NOMO-1 treated with dmso at 0.1 percent for 144 hours (cell line): Measurements from ENCODE around the gene PLTP.
"Not testable (repeated sequence)": the region's sequence is repeated elsewhere in the genome, so short reads cannot be mapped to it uniquely, and the experiment has no call there.

Experiments used
- DNase-seq: peaks from one replicate; lab custom pipeline; 2025; ENCODE audit not compliant: unreplicated experiment; lab: John Stamatoyannopoulos, UW

The PLTP gene

DNA sequence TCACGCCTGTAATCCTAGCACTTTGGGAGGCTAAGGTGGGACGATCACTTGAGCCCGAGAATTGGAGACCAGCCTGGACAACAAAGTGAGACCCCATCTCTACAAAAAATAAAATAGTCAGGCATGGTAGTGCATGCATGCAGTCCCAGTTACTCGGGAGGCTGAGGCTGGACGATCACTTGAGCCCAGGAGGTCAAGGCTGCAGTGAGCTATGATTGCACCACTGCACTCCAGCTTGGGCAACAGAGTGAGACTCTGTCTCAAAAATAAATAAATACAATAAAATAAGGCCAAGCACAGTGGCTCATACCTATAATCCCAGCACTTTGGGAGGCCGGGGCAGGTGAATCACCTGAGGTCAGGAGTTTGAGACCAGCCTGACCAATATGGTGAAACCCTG lies 10.6 kb downstream of the PLTP start:
- not testable (repeated sequence) for DNase-seq

DNA sequence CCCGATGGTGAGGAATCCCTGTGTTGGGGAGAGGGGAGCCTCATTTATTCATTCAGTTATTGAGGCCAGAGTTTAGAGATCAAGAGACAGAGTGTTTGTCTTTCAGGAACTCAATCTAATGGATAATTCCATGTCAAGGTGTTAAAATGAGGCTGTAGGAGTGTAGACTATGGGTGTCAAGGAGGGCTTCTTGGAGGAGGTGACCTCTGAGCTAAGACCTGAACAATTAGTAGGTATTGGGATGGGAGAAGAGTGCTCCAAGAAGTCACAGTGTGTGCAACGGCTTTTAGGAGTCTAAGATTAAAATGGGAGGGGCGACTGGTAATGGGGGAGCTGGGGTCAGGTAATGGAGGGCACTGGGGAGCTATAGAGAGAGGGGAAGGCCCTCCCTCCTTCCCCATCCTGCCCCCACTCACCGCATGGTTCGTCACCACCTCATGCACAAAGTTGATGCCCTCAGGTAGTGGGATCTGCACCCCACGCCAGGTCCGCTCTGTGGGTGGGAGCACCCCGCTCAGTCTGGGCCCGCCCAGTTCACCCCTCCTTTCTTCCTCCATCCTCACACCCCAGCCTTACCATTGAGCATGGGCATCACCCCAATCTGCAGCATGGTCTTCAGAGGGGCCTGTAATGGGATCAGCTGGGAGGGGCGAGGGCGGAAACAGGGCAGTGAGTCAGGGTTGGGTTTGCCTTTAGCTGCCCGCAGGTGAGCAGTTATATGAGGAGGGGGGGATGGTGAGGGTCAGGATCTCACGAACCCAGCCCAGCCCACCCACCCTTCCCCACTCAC lies 12.7 kb downstream of the PLTP start:
- no peak for DNase-seq

DNA sequence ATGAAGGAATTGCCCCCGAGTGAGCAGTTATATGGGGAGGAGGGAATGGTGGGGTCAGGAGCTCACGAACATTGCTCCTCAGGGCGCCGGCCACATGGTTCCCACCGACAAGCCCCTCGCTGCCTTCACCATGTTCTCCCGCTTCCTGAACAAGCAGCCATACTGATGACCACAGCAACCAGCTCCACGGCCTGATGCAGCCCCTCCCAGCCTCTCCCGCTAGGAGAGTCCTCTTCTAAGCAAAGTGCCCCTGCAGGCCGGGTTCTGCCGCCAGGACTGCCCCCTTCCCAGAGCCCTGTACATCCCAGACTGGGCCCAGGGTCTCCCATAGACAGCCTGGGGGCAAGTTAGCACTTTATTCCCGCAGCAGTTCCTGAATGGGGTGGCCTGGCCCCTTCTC lies 13.7 kb downstream of the PLTP start:
- no peak for DNase-seq

DNA sequence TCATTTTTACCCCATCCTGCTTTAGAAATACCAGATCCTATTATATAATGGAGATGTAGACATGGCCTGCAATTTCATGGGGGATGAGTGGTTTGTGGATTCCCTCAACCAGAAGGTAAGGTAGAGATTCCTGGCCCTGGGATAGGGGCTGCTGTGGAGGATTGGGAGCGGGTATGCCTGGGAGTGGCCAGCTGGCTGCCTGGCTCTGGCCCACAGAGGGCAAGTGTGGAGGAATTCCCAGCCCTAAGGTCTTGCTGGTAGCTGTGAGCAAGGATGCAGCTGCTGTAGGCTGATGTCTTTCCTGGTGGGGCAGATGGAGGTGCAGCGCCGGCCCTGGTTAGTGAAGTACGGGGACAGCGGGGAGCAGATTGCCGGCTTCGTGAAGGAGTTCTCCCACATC lies 14.3 kb downstream of the PLTP start:
- no peak for DNase-seq

DNA sequence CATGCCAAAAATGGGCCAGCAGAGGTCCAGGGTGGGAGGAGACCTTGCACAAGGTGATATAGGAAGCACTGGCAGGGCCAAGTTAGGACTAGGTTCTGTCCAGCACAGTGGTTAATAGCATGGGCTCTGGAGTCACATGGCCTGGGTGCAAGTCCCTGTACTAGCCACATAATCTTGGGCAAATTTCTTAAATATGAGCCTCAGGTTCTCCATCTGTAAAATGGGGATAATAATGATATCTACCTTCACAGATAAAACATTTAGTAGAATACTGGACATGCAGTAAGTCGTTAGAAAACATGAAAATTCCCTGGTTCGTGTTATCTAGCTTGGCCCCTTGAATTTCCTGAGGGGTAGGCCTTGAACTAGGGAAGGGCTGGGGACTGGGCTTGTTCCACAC lies 14.7 kb downstream of the PLTP start:
- no peak for DNase-seq

DNA sequence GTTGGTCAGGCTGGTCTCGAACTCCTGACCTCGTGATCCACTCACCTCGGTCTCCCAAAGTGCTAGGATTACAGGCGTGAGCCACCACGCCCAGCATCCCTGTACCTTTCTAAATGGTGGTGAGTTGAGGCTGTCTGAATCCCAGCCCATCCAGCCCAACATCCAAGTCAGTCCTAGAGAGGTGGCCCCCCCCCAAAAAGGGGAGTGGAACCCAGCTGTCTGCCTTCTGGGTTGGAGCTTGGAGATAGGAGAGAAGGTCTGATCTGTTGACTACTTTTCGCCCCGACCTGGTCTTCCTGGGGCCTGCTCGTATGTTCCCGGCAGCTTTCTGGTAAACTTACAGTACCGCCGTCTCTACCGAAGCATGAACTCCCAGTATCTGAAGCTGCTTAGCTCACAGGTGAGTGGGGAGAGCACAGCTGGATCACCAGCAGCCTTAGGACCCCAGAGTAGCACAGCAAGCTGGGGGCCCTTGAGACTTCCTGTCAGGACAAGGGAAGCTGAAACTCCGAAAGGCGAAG lies 15.3 kb downstream of the PLTP start:
- DNase-seq: no peak

DNA sequence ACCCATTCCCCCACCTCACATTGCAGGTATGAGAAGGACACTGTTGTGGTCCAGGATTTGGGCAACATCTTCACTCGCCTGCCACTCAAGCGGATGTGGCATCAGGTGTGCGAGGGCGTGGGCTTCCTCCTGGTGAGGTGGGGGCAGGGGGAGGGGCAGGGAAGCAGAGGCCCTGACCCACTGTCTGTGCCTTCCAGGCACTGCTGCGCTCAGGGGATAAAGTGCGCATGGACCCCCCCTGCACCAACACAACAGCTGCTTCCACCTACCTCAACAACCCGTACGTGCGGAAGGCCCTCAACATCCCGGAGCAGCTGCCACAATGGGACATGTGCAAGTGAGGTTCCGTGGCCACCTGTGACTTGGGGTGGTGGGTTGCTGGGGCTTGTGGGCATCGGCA lies 17.2 kb downstream of the PLTP start:
- no peak for DNase-seq

DNA sequence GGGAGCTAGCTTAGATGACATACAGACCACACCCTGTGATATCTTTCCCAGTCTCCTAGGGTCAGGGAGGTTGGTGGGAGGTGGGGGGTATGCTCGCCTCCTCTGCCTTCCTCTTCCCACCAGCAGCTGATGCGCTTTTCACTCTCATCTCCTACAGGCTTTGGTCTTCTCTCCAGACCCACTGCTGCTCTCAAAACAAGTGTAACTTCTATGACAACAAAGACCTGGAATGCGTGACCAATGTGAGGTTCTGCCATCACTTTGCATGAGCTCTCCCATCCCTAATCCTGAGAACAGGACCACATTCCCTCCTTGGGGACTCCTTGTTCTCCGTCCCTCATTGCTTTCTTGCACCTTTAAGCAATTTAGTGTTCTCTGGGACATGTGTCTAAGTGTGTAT lies 18.1 kb downstream of the PLTP start:
- no peak for DNase-seq

DNA sequence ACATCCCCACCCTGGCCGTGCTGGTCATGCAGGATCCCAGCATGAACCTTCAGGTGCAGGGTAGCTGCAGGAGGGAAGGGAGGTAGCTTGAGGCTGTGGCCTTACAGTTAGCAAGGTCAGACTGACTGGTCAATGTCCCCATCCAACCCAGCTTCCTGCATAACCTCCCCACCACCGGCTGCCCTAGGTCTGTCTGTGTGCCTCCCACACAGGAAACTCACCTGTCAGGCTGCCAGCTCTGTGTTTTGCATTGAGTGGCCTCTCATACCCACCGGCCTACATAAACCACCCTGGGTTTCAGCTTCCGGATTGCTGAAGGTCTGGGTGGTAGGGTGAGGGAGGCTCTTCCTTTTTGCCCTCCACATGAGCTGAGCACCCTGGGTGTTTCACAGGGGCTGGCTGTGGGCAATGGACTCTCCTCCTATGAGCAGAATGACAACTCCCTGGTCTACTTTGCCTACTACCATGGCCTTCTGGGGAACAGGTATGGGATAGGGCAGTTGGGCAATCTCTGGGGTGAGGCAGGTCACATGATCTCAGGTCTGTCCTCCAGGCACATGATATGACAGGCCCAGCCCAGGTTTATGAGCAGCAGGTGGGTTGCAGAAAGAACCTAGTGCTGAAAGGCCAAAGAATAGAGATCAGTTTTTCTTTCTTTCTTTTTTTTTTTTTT lies 19.0 kb downstream of the PLTP start:
- DNase-seq: no peak

DNA sequence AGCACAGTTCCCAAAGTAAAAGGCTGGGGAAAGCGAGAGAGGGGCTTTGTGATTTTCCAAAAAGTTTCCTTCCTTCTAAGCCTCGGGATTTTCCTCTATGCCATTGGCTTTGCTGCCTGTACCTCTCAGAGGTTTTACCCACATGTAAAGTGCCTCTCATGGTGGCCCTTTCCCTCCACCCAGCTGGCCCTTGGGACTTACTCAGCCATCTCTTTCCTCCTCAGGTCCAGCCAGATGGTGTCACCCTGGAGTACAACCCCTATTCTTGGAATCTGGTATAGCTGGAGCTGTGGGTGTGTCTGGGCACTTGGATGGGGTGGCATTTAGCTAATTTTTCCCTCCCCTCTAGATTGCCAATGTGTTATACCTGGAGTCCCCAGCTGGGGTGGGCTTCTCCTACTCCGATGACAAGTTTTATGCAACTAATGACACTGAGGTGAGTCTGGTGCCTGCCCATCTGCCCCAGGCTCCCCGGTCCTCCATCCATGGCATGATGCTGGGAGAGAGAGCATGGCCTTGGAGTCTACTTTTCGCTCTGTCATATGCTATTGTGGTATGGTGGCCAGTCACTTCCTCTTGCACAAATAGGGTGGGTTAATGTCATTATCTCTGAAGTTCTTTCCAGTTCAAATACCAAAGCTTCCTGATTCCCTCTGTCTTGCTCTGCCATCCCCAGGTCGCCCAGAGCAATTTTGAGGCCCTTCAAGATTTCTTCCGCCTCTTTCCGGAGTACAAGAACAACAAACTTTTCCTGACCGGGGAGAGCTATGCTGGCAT lies 19.7 kb downstream of the PLTP start:
- DNase-seq: peak; percentile 15

DNA sequence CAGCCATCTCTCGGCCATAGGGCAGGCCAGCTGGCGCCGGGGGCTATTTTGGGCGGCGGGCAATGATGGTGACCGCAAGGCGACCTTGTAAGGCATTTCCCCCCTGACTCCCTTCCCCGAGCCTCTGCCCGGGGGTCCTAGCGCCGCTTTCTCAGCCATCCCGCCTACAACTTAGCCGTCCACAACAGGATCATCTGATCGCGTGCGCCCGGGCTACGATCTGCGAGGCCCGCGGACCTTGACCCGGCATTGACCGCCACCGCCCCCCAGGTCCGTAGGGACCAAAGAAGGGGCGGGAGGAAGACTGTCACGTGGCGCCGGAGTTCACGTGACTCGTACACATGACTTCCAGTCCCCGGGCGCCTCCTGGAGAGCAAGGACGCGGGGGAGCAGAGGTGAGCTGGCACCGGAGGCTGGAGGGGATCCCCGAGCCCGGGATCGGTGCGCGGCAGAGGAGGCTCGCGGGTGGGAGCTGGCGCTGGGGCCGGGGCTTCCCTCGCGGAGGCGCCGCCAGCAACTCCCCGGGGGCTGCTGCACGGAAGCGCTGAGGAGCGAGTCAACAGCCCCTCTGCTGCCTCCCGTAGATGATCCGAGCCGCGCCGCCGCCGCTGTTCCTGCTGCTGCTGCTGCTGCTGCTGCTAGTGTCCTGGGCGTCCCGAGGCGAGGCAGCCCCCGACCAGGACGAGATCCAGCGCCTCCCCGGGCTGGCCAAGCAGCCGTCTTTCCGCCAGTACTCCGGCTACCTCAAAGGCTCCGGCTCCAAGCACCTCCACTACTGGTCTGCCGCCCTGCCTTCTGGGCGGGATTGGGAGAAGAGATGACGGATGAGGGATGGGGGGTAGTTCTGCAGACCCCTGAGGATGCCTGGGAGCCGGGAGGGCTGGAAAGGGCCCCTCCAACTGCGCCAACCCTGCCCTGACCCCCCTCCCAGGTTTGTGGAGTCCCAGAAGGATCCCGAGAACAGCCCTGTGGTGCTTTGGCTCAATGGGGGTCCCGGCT lies 20.7 kb downstream of the PLTP start, which contains the start of the genes CTSA and NEURL2:
CTSA (plus strand) TSS at position 351 of the 999 bp plus-strand sequence; CDS start at position 585, 234 bp downstream.
NEURL2 (minus strand) TSS at position 224 of the 999 bp plus-strand sequence; CDS start at position 7, 217 bp downstream.
- peak; percentile 67 for DNase-seq

DNA sequence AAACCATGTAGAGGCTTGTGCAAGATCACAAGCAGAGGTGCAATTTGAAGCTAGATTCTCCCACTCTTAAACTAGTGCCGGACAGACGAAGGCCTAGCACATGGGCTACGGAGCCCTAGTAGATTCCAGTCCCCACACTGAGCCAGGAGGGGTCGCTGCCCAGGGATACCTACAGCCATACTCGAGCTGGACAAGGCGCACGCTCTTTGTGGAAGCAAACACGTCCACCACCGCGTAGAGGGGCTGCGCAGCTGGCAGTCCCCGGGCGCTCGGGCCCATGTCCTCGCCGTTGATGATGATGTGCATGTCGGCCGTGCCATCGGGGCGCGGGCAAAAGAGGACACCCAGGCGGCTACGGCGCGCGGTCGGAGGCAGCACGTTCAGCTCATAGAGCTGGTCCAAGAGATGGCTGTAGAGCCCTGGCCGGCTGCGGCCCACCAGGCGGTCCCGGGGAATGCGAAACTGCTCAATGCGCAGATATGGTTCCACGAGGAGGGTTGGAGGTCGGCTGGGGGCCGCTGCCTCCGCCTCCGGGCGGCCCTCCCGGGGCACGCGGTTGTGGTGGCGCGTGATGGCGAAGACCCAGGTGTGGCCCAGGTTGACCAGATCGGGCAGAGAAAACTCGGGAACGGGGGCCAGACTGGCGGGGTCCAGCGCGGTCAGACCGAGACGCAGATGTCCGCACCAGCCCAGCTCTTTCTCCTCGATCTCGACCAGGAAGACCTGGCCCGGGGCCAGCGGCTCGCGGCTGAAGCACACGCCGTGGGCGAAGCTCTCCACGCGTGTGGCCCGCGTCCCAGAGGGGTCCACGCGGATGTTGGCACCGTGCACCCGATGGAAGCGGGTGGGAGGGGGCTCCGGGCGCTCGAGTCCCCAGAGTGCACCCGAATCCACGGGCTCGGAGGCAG lies 21.6 kb downstream of the PLTP start:
- DNase-seq: peak; percentile 21

DNA sequence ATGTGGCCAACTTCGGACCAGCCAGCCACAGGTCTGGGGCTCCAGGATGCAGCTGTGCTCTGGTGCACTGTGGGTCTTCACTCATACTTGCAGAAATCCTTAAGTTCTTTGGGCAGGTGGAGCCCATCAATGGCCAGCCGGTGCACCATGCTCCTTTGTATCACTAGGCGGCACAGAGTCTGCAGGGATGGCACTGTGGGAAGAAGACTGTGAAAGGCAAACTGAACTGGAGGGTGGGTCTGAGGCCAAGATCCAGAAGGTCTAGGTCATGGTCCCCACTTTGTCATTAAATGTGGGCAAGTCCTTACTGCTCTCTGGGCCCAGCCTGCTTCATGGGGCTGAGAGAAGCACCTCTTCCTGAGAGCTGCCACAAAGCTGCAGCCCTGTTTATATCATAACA lies 23.3 kb downstream of the PLTP start:
- DNase-seq: no peak

DNA sequence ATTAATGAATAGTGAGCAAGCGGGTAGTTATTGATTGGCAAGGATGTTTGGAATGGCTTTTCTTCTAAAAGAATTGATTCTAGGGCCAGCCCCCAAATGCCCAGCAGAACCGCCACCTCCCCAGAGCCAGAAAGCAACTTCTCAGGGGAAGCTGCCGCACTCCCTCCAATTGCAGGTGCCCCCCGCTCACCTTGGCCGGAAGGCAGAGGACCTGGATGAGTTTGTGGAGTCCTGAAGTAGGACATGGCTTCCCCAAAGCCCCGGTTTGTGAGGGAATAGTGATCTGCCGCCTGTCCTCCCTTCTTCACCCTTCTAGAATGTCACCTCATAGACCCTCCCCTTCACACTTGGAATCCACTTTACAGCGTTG lies 24.6 kb downstream of the PLTP start, which contains the start of gene SPATA25:
SPATA25 (minus strand) TSS at position 277 of the 370 bp plus-strand sequence; CDS start at position 245, 32 bp downstream.
- no peak for DNase-seq

DNA sequence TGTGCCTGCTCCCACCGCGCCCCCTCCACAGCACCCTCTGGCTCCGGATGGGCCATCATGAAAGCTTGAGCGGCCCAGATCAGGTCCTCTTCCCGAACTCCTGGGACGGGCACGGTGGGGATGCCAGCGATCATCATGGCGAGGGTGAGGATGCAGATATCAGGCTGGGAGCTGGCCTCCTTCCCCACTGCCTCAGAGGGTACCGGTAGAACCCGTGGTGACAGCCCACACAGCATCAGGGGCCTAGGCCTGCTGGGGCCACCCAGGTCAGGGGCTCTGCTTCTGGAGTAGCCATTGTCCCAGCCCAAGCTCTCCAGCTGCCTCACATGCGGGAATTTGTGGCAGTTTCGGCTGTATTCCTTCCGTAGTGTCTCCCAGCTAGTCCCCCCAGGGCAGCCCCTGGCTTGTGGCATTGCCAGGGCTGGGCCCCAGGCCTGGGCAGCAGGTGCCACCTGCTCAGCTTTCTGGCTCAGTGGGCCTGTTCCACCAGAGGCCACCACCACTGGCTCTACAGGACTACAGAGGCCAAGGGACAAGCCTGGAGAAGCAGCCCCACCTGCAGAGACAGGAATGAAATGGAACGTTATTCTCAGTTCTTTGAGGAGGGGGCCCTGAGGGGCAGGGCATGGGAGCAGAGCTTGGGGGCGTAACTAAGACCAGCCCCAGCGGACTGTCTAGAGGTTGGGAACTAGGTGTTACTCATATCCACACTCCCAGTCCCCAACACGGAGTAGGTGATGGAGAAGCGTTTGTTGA lies 25.2 kb downstream of the PLTP start:
- no peak for DNase-seq

DNA sequence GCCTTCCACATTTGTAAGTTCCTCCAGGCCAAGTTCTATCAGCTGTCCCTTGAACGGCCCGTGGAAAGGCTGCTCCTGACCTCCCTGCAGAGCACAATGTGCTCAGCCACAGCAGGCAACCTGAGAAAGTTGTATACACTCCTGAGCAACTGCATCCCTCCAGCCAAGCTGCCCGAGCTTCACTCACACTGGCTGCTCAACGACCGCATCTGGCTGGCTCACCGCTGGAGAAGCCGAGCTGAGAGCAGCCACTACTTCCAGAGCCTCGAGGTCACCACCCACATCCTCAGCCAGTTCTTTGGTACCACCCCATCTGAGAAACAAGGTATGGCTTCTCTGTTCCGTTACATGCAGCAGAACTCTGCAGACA lies 28.9 kb downstream of the PLTP start:
- DNase-seq: no peak

DNA sequence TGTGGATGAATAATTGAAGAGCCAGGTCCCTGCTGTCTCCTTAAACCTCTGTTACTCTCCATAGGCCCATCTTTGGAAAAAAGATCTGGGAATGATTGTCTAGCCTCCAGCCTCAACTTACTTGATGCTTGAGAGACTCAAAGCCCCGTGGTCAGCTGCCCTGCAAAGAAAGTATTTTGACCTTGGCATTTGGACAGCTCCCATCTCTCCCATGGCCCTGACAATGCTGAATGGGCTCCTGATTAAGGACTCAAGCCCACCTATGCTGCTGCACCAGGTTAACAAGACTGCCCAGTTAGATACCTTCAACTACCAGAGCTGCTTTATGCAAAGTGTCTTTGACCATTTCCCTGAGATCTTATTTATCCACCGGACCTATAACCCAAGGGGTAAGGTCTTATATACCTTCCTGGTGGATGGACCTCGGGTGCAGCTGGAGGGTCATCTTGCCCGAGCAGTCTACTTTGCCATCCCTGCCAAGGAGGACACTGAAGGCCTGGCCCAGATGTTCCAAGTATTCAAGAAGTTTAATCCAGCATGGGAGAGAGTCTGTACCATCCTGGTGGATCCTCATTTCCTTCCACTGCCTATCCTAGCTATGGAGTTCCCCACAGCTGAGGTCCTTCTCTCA lies 29.4 kb downstream of the PLTP start:
- DNase-seq: no peak
